Posterior vena cava (tissue), 2 donors: ENCODE data around the gene FAM240A. TPM values are rescaled to one million over a fixed set of nuclear protein-coding genes. Genes with fewer than 3 reads are reported as not detected.
A peak's percentile ranks its signal among the peaks of the same experiment; 100 is the strongest.

Experiments
- DNase-seq: peaks from one replicate; pipeline ENCODE4 v3.0.0-alpha.2; 2020; ENCODE audit warnings: low spot score
- intact Hi-C, 2 donors: fragments of 100-400 bp; cut with DNase I; formaldehyde crosslinking; loops; one replicate each; pipeline versions ENCODE4 v1.14.1 to v1.14.2; 2022 to 2023
- total RNA-seq, 2 donors: library from RNA; stranded (reverse); fragmentation: NEBNext Ultra II Directional; extraction: Animal tissue kit (Norgen Biotek cat#: 25700); gene quantifications; one replicate each; pipeline ENCODE4 v1.2.1, GENCODE V29; 2021
- donor health status: DM: yes; HTN: yes; CAD: no.
- donor health status: DM: yes; HTN: yes; CAD: no.

Gene FAM240A
- total RNA-seq, 2 donors from 2014 or later: 0.28 TPM; not detected in 1

DNA sequence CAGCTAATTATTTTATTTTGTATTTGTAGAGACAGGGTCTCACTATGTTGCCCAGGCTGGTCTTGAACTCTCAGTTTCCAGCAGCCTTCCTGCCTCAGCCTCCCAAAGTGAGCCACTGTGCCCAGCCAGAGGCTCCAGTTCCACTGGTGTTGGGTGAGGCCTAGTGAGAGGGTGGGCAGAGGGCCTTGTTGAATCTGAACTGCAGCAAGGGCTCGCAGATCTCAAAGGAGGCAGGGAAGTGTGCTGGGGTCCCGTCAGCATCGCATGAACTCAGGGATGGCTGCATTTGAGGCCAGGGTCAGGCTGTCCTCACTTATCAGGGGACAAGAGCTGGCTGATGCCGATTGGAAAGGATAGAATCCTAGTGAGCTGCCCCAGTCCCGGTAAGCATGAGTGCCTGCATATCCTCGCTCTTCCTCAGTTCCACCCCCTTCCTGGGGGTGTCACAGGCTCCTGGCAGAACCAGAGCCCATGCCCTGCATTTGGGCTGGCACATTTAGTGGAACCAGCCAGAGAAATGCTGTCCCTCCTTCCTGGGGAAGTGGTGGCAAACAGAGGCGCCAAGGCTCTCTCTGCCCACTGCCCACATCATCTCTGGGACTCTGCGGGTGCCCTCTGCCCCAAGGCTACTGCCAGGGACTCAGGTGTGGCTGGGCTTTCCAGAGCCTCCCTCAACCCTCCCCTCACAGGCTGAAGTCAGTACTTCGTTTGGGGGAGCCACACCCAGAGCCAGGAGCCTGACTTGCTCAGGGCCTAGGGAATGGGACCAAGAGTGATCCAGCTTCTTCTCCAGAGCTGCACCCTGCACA lies 57.1 kb downstream of the FAM240A start:
- intact Hi-C loops: no loop called here

DNA sequence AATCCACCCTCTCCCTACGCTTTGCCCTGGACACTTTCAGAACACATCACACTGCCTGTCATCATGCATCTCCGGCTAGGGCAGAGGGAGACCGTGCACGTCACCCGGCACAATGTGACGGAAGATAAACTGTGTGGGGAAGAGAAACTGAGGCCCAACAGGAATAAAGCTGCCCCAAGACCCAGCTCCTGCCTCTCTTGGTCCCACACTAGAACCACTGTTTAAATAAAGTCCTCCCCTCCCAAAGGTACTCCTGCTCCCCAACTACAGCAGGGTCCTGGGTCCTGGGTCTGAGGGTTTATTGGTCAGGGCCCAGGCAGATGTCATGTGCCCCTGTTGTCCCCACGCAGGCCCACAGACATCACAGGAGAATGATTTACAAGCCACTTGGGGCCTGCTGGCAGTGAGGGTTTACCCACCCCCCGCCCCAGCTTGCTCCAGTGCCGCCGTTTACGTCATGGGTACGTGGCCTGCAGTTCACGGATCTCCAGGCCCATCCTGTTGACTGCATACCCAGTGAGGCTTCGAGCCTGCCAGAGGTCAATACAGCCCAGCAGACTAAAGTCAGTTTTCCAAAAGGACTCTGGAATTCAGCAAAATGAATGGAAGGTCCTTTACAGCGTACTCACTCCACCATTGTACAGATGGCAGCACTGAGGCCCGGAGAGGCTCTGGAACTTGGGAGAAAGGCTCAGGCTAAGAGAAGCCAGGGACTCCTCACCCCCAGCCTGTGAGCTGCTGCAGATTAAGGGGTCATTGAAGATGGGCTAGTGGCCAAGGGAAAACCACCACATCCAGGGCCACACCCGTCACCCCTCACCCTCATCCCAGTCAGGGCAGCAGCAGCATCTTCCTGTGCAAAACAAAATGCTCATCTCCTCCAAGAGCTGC lies 57.9 kb downstream of the FAM240A start:
- DNase-seq: peak; percentile 35
- intact Hi-C loops: no loop called here

More for the DNA sequence above, 57.1 kb downstream of the FAM240A start:
- DNase-seq: peak; percentile 55

DNA sequence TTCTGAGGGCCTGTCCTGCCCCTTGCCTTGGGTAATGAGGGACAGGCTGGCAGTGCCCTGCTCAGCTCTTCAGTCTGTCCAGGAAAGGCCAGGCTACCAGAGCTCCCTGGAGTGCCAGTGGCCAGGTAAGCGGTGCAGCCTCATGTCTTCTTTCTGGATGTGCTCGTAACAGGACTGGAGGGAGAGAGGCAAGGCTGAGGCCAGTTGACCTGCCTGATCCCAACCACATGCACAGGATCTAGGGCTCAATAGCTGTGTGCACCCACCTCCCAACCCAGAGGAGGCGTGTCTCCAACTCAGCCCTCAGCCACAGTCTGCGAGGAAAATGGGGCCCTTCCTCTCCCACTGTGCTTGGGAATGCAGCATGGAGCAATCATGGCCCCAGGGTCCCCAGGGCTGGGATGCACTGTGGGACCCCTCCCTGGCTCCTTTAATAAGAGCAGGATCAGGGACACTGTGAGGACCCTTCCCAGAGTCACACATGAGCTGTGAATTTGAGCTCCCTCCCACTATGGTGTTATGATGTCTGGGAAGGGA lies 58.6 kb downstream of the FAM240A start:
- intact Hi-C loops: no loop called here
- peak; percentile 68 for DNase-seq

DNA sequence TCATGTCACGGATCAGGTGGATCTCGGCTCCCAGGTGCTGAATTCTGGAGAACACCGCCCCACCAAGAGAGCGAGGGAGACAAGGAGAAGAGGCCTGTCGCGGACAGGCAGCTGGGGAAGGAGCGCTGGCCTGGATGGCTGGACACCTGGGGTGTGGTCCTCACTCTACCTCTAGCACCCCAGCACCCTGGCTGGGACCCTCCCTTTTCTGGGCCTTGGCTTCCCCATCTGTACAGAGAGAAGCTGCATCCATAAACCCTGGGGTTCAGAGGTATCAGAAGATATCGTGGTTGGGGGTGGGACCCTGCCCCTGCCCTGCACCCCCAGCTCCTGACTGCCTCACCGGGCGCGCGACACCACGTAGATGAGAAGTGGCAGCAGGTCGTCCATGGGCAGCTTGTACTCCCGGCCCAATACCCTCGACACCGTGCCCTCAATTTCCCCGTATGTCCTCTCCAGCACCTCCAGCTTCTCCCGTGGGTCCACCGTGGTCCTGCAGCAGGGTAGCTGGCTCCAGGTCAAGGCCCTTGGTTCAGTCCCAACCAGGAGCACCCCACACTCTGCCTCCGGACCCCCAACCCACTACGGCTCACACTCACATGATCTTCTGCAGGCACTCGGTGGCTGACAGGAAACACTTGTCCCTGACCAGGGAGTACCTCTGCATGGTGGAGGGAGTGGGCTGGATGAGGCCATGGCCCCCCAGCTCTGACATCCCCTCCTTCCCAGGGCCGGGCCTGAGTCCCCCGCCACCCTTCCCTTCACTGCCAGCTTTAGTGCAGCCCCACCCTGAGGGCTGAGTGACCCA lies 59.4 kb downstream of the FAM240A start:
- DNase-seq: peak; percentile 68

DNA sequence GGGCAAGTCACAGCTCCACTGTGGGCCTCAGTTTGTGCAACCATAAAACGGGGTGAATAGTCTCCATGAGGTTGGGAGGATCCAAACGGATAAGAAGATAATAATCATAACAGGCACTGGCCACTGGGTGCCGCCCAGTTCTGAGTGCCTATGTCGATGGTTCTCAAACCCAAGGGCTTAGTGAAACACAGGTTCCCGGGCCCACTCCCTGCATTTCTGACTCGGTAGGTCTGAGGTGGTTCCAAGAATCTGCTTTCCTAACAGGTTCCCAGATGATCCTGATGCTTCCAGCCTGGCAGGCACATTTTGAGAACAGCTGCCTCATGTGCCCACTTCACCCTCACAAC lies 60.0 kb downstream of the FAM240A start:
- intact Hi-C loops: no loop called here
- peak; percentile 59 for DNase-seq

More for the DNA sequence above, 59.4 kb downstream of the FAM240A start:
- intact Hi-C loops: no loop called here

DNA sequence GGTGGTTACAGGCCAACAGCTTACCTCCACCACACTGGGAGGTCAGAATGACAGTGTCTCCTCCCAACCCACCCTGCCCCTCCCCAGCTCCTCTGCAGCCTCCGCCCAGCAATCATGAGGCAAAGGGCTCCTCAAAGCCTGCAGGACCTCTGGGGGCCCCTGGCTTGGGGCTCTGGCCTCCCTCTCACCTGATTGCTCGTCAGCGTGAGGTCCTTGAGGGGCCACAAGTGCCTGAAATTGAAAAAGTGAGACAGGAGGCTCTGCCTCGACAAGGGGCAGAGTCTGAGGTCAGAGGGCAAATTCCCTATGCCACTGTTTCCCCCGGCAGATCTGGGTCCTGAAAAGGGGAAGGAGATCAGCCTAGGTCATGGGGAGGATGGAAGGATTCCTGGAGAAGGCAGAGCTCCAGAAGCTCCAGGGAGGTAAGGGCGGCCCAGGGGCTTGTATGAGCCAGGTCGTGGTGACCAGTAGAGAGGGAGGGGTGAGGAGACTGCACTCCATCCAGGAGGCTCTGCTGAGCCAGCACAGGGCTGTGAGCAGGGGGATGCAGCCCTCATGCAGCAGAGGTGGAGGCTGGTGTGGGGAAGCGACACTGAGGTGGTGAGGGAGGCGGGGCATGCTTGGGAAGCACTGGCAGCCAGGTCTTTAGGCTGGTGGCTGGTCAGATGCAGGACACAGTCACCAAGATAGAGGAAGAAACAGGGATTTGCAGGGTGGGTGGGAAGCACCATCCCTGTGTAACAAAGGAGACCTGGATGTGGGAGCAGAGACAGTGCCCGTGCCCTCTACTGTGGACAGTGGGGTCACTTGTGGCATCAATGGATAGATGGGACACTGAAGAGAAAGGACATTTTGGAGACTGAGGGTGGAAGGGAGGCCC lies 61.1 kb downstream of the FAM240A start:
- DNase-seq: peak; percentile 45
- intact Hi-C loops: no loop called here

DNA sequence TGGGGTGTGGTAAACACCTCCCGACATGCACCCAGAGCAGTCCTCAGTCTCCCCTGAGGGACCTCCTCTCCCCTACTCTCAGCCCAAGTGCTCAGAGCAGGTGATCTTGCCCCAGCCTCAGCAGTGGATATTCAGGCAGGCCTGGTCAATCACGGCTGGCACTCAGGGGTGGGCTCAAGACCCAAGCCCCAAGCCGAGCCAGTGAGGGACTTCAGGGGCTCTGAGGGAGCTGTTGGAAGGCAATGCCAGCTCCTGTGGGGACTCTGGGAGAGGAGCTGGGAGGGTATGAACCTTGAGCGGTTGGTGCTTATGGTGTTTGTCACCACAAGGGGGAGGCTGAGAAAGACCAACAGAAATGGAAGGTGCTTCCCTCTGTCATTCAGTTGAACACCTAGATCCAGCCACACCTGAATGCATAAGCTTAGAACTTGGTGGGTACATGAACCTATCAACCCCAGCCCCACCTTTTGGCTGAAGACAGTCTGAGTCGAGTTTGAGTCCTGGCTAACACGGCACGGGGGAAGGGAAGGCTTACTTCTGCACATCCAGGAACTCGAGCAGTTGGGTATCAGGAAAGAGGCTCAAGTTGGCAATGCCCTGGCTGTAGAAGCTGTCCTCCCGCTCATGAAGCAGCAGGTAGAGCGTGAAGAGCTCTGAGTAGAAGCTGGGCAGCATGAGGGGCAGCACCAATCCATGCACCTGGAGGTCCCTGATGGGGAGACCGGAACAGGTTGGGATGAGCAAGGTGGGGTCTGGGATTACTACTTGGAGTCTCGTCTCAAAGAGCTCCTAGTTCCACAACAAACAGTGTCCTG lies 61.9 kb downstream of the FAM240A start:
- DNase-seq: peak; percentile 68

DNA sequence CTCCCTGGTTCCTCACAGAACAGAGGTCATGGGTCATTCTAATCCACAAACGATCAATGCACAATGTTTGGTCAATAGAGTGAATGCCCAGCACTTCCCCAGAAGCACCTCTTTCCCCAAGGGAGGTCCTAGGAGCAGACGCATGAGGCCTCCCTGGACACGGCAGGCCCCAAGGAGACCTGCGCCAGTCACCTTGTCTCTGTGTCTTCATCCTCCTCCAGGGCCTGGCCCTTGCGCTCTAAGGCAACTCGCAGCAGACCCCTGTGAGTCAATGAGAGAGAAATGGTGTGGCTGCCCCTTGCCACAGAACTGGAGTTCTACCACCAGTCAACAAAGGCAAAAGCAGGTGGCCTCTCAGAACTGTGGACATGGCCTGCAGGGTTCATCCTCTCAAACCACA lies 63.1 kb downstream of the FAM240A start:
- DNase-seq: peak; percentile 36
- intact Hi-C loops: no loop called here

More for the DNA sequence above, 61.9 kb downstream of the FAM240A start:
- intact Hi-C loops: no loop called here

Other genes with a start within 250 kb of the FAM240A start
- 1 to 10 TPM; 1.9 to 2.1 TPM for gene CCR5, start 241.6 kb upstream of the FAM240A start, total RNA-seq
- gene CCRL2, start 205.3 kb upstream of the FAM240A start, total RNA-seq: 1 to 10 TPM; 2.0 to 2.4 TPM
- 1 to 10 TPM; 3.6 to 3.7 TPM for gene LTF, start 147.6 kb upstream of the FAM240A start, total RNA-seq
- not detected for gene RTP3, start 114.5 kb upstream of the FAM240A start, total RNA-seq
- 1 to 10 TPM; 1.9 to 5.7 TPM for gene LRRC2, start 46.2 kb upstream of the FAM240A start, total RNA-seq
- gene ALS2CL, start 81.2 kb downstream of the FAM240A start, total RNA-seq: 10 to 100 TPM; 12.1 to 12.5 TPM
- gene TMIE, start 88.9 kb downstream of the FAM240A start, total RNA-seq: 1 to 10 TPM; 1.4 TPM
- gene PRSS50, start 105.3 kb downstream of the FAM240A start, total RNA-seq: not detected